GM12801 (cell line): ENCODE data around the gene UTP18.

Source experiments
- TF ChIP-seq, protein P1 (sequence below): IDR thresholded peaks from one replicate; pipeline ENCODE4 v1.5.1; 2011; ENCODE audit warnings: control low read depth; ENCODE audit not compliant: insufficient read length; ENCODE audit errors: extremely low read depth

Gene UTP18

GRCh38 chr17:51261024-51261963 lies 948 bp downstream of the UTP18 start:
- TF ChIP-seq, protein P1, sequence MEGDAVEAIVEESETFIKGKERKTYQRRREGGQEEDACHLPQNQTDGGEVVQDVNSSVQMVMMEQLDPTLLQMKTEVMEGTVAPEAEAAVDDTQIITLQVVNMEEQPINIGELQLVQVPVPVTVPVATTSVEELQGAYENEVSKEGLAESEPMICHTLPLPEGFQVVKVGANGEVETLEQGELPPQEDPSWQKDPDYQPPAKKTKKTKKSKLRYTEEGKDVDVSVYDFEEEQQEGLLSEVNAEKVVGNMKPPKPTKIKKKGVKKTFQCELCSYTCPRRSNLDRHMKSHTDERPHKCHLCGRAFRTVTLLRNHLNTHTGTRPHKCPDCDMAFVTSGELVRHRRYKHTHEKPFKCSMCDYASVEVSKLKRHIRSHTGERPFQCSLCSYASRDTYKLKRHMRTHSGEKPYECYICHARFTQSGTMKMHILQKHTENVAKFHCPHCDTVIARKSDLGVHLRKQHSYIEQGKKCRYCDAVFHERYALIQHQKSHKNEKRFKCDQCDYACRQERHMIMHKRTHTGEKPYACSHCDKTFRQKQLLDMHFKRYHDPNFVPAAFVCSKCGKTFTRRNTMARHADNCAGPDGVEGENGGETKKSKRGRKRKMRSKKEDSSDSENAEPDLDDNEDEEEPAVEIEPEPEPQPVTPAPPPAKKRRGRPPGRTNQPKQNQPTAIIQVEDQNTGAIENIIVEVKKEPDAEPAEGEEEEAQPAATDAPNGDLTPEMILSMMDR = no peak

DNA sequence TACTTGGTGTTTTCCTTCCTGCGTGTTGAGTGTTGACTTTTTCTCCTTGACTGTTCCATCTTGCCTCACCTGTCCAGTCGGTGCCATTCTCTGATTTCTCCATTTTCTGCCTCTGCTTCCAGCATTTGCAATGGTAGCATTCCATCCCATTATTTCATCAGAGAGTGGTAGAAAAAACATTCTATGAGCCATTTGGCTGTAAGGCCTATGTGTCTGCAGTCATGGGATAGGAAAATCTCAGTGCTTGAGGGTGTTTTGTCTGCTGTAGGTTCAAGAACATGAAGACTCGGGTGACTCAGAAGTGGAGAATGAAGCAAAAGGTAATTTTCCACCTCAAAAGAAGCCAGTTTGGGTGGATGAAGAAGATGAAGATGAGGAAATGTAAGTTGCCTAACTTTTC lies 2.7 kb downstream of the UTP18 start:
- TF ChIP-seq, protein P1 = no peak

GRCh38 chr17:51269991-51270390 lies 9.6 kb downstream of the UTP18 start:
- TF ChIP-seq, protein P1 = no peak

GRCh38 chr17:51270636-51271035 lies 10.3 kb downstream of the UTP18 start:
- TF ChIP-seq, protein P1 = no peak

DNA sequence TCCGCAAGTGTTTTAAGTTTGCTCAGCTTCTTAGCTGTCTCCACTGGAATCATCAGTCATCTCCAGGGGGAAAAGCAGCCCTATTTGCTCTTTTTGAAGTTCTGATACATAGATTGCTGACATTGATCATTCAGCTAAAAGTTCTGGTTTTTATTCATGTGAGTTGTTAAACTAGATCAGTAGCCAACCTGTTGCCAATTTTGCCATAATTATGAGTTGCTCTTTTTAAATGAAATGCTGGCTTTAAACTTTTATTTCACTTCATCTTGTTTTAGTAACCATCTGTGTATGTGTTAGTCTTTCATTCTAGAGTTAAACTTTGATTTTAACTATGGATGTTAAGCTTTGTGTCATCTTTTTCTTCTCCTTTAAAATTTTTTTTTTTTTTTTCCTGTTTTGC lies 12.5 kb downstream of the UTP18 start:
- TF ChIP-seq, protein P1 = no peak

DNA sequence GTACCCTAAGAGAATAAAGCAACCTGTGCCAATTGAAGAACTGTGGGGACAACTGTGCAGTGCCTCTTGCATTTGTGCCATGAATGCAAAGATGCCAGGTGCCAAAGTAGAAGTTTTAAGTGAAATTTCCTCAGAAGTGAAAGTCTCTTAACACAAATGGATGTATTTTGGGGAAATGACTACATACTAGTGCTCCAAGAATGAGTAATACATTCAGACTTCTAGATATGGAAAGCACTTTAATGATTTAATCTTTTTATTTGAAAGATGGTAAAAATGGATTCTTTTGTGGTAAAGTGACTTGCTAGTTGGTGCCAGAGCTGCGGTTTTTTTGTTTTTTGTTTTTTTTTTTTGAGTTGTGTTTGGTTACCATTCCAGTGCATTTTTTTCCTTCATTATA lies 15.0 kb downstream of the UTP18 start:
- TF ChIP-seq, protein P1 = no peak

DNA sequence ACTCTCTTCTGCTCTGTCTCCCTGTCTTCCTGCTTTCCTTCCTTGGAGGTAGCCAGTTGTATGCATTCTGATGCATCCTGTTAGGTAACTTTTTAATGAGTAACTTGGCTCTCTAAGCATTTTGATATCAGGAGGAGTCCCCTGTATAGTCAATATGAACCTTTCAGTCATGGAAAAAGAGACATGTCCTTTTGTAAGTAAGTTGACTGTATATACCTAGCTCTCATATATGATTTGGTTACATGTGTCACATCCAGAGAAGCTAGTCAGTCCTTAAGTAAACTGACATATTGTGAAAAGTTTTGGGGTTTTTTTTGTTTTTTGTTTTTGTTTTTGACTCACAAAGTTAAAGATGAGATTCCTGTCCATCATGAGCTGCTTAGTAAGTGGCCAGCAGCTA lies 18.8 kb downstream of the UTP18 start:
- TF ChIP-seq, protein P1 = no peak
